ENCODE measurements around the gene FBXO5.

Gene FBXO5

DNA sequence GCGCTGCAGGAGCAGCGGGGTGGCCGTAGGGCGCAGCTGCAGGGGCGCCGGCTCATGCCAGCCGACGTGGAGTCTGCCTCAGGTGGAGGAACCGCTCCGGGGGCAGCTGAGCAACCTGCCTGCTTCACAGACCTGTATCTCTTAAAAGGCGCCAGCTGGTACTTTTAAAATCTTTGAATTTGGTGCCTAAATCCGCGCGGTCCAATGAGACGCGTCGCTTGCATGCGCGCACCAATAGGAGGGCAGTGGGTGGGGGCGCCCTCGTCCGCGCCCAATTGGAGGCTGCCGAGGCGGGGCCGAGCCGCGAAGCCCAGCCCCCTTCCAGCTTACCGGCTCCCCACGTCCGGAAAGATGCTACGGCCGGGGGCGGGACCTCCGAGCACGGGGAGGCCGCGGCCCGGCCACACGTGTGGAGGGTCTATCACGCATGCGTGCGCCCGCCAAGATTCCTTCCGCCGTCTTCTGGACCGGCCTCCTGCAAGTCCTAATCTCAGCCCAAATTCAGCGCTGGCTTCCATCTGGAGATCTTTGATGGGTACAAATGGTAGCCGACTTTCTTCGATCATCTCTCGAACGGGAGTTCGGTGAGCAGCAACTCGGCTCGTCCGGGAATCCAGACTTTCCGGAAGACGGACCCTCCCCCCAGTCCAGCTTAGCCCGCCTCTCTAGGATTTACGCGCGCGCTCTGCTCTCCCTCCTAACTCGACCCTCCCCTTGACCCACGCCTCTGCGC, at the start of gene FBXO5:
FBXO5 (minus strand) TSS at position 138 of the 733 bp plus-strand sequence; CDS start at position 56, 82 bp downstream.
- no peaks in the 10 kb centered on the region for H3K27me3 ChIP-seq (ENCODE audit: insufficient read depth, low read length)
- H3K4me1 ChIP-seq (ENCODE audit: insufficient read depth, low read length): peaks cover 39% of the 10 kb centered on the region
- H3K9me3 ChIP-seq (ENCODE audit: low read length): no peaks in the 10 kb centered on the region
- H3K36me3 ChIP-seq (ENCODE audit: insufficient read depth, low read length): peaks cover 15% of the 10 kb centered on the region
- H2AFZ ChIP-seq (ENCODE audit: low read depth, low read length): peak within 1 kb of the TSS; percentile 57
- peak within 1 kb of the TSS; percentile 84 for H3K4me3 ChIP-seq (ENCODE audit: low read length)

GRCh38 chr6:153032255-153032882, 49.5 kb upstream of the FBXO5 start:
- H3K4me1 ChIP-seq (ENCODE audit: insufficient read depth, low read length): peaks cover 3% of the 10 kb centered on the region
- H3K4me3 ChIP-seq (ENCODE audit: low read length): no peak overlapping the region
- H3K36me3 ChIP-seq (ENCODE audit: insufficient read depth, low read length): no peaks in the 10 kb centered on the region
- no peak overlapping the region for H2AFZ ChIP-seq (ENCODE audit: low read depth, low read length)
- H3K27me3 ChIP-seq (ENCODE audit: insufficient read depth, low read length): no peaks in the 10 kb centered on the region
- no peaks in the 10 kb centered on the region for H3K9me3 ChIP-seq (ENCODE audit: low read length)

GRCh38 chr6:153031335-153031955, 48.6 kb upstream of the FBXO5 start:
- H3K9me3 ChIP-seq (ENCODE audit: low read length): no peaks in the 10 kb centered on the region
- H3K4me1 ChIP-seq (ENCODE audit: insufficient read depth, low read length): peaks cover 3% of the 10 kb centered on the region
- no peaks in the 10 kb centered on the region for H3K27me3 ChIP-seq (ENCODE audit: insufficient read depth, low read length)
- no peak overlapping the region for H3K4me3 ChIP-seq (ENCODE audit: low read length)
- H2AFZ ChIP-seq (ENCODE audit: low read depth, low read length): no peak overlapping the region
- H3K36me3 ChIP-seq (ENCODE audit: insufficient read depth, low read length): no peaks in the 10 kb centered on the region

DNA sequence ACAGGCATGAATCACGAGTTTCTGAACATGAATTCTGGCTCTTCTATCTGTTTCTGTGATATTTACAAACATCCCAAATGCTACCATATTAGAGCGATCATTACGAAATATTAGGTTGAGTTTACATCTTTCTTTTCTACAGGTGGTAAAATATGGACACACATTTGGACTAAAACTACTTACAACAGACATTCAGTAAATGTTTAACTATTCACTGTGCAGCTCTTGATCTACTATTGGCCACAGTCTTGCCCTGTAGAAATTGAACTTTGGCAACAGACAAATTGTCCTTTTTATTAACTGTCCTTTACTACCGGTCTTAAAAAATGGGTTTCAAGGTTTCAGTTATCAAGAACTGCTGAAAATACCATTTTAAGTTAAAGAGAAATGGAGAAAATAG, 46.1 kb upstream of the FBXO5 start:
- Histone ChIP-seq H3K4me1 (ENCODE audit: insufficient read depth, low read length) (peaks cover 3% of the 10 kb centered on the region), H3K27me3 (ENCODE audit: insufficient read depth, low read length) (no peaks in the 10 kb centered on the region), H3K36me3 (ENCODE audit: insufficient read depth, low read length) (no peaks in the 10 kb centered on the region), H3K9me3 (ENCODE audit: low read length) (no peaks in the 10 kb centered on the region), H3K4me3 (ENCODE audit: low read length) (no peak overlapping the region), H2AFZ (ENCODE audit: low read depth, low read length) (no peak overlapping the region)

DNA sequence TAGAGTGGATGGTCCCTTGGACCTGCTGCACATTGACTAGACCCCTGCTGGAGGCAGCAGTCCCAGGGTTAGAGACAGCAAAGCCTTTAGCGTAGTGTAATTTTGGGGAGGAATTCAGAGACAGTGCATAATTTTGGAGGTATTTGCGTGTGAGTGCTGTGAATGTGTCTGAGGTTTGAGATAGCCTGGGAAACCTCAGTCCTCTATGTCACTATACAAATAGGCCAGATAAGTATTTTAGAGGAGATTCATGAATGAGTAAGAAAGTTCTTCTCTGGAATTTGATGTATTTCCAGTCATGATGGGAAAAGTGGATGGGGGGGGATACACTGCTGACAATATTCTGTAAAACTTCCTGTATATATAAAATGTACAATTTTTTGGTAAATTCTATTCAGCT, 45.4 kb upstream of the FBXO5 start:
- peaks cover 2% of the 10 kb centered on the region for H3K36me3 ChIP-seq (ENCODE audit: insufficient read depth, low read length)
- peaks cover 3% of the 10 kb centered on the region for H3K4me1 ChIP-seq (ENCODE audit: insufficient read depth, low read length)
- H3K9me3 ChIP-seq (ENCODE audit: low read length): no peaks in the 10 kb centered on the region
- no peak overlapping the region for H3K4me3 ChIP-seq (ENCODE audit: low read length)
- H2AFZ ChIP-seq (ENCODE audit: low read depth, low read length): no peak overlapping the region
- no peaks in the 10 kb centered on the region for H3K27me3 ChIP-seq (ENCODE audit: insufficient read depth, low read length)

DNA sequence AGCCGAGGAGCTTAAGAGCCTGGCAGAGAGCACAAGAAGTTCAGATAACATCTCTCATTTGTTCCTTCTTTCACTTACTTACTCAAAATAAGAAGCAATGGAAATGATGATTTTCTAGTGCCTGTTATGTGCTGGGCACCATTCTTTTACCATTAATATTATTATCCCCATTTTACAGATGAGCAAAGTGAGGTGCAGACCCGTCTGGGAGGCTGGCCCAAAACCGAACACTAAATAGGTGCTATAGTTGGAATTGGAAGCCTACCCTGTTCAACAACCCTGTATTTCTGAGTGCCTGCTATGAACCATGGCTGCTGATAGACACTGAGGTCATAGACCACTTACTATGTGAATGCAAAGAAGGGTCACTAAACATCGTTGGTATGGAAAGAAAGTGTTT, 44.6 kb upstream of the FBXO5 start:
- no peaks in the 10 kb centered on the region for H3K9me3 ChIP-seq (ENCODE audit: low read length)
- peaks cover 2% of the 10 kb centered on the region for H3K36me3 ChIP-seq (ENCODE audit: insufficient read depth, low read length)
- no peak overlapping the region for H2AFZ ChIP-seq (ENCODE audit: low read depth, low read length)
- H3K4me3 ChIP-seq (ENCODE audit: low read length): no peak overlapping the region
- no peaks in the 10 kb centered on the region for H3K27me3 ChIP-seq (ENCODE audit: insufficient read depth, low read length)
- H3K4me1 ChIP-seq (ENCODE audit: insufficient read depth, low read length): peaks cover 3% of the 10 kb centered on the region

- no peaks in the 10 kb centered on the region for H3K27me3 ChIP-seq (ENCODE audit: insufficient read depth, low read length)
- H2AFZ ChIP-seq (ENCODE audit: low read depth, low read length): no peak overlapping the region
- H3K4me1 ChIP-seq (ENCODE audit: insufficient read depth, low read length): no peaks in the 10 kb centered on the region
- H3K9me3 ChIP-seq (ENCODE audit: low read length): no peaks in the 10 kb centered on the region
- peaks cover 2% of the 10 kb centered on the region for H3K36me3 ChIP-seq (ENCODE audit: insufficient read depth, low read length)
- H3K4me3 ChIP-seq (ENCODE audit: low read length): no peak overlapping the region
These were observed 41.8 kb upstream of the FBXO5 start for GRCh38 chr6:153024709-153025017.

DNA sequence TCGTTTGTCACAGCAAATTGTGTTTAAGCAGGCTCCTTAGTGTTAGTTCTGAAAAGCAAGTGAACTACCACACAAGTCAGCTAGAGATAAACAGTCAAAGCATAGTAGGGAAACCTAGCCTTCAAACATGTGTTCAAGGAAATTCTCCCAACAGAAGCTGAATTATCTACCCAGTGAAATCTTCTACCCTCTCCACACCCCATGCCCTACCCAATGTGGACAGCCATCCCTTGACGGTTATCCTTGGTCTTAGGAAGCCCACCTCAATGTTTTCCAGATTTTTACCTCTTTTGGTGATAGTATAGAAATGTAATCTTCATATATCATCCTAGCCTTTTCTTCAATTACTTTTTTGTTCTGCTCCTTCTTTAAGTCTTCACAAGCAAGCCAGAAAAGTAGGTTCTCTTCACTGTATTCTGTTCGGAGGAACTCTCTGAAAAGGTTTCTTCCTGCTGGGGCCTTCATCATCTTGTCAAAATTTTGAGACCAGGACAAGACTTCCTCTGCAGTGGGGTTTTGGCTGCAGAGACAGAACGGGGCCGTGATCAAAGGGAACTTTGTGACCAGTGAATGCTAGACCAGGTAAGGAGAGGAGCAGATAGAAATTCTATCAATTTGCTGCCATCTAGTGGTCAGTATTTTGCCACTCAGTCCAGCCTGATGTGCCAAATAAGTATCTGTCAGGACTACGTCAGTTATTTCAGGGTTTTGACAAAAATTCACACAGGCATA, 41.3 kb upstream of the FBXO5 start:
- H2AFZ ChIP-seq (ENCODE audit: low read depth, low read length): no peak overlapping the region
- peaks cover 2% of the 10 kb centered on the region for H3K36me3 ChIP-seq (ENCODE audit: insufficient read depth, low read length)
- H3K4me1 ChIP-seq (ENCODE audit: insufficient read depth, low read length): no peaks in the 10 kb centered on the region
- H3K27me3 ChIP-seq (ENCODE audit: insufficient read depth, low read length): no peaks in the 10 kb centered on the region
- H3K4me3 ChIP-seq (ENCODE audit: low read length): no peak overlapping the region
- H3K9me3 ChIP-seq (ENCODE audit: low read length): no peaks in the 10 kb centered on the region

DNA sequence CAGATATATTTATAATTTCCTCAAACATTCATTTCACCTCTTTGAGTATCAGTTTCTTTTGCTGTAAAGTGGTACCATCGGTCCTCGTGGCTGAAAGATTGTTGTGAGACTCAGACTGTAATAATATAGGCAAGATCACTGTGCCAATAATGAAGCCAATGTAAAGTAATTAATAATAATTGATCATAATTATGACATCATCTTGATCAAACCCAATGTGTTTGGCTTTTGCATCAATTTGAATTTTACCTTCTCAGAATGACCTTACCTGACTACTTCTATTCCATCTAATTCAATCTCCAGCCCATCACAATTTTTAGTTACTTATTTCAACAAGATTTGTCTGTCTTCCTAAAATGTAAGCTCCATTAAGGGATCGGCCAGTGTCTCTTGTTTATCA, 35.5 kb upstream of the FBXO5 start:
- Histone ChIP-seq H3K4me3 (ENCODE audit: low read length) (no peak overlapping the region), H2AFZ (ENCODE audit: low read depth, low read length) (no peak overlapping the region), H3K36me3 (ENCODE audit: insufficient read depth, low read length) (no peaks in the 10 kb centered on the region), H3K4me1 (ENCODE audit: insufficient read depth, low read length) (no peaks in the 10 kb centered on the region), H3K27me3 (ENCODE audit: insufficient read depth, low read length) (no peaks in the 10 kb centered on the region), H3K9me3 (ENCODE audit: low read length) (no peaks in the 10 kb centered on the region)

DNA sequence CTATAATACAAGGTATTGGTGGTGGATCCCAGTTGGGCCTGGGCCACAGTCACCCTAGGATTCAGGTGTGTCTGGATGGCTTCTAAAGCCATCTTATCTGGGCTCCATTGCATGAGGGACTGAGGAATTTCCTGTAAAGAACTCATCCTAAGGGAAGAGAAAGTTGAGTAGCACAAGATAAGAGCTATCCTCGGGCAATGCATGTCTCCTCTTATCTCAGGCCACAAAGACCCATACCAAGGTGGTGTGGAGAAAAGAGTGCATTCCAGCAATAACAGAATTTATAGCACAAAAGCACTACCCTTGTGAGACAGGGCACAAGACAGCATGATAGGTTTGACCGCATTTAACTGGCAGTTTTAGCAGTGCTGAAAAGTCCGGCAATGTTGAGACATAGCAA, 34.0 kb upstream of the FBXO5 start:
- H2AFZ ChIP-seq (ENCODE audit: low read depth, low read length): no peak overlapping the region
- H3K4me1 ChIP-seq (ENCODE audit: insufficient read depth, low read length): no peaks in the 10 kb centered on the region
- no peaks in the 10 kb centered on the region for H3K27me3 ChIP-seq (ENCODE audit: insufficient read depth, low read length)
- no peaks in the 10 kb centered on the region for H3K36me3 ChIP-seq (ENCODE audit: insufficient read depth, low read length)
- H3K4me3 ChIP-seq (ENCODE audit: low read length): no peak overlapping the region
- H3K9me3 ChIP-seq (ENCODE audit: low read length): no peaks in the 10 kb centered on the region

GRCh38 chr6:153015094-153015640, 32.3 kb upstream of the FBXO5 start:
- H3K4me1 ChIP-seq (ENCODE audit: insufficient read depth, low read length): no peaks in the 10 kb centered on the region
- H3K27me3 ChIP-seq (ENCODE audit: insufficient read depth, low read length): no peaks in the 10 kb centered on the region
- no peak overlapping the region for H3K4me3 ChIP-seq (ENCODE audit: low read length)
- no peaks in the 10 kb centered on the region for H3K9me3 ChIP-seq (ENCODE audit: low read length)
- H2AFZ ChIP-seq (ENCODE audit: low read depth, low read length): no peak overlapping the region
- H3K36me3 ChIP-seq (ENCODE audit: insufficient read depth, low read length): no peaks in the 10 kb centered on the region

GRCh38 chr6:153013438-153013837, 30.6 kb upstream of the FBXO5 start:
- H3K36me3 ChIP-seq (ENCODE audit: insufficient read depth, low read length): no peaks in the 10 kb centered on the region

GRCh38 chr6:153012856-153013255, 30.0 kb upstream of the FBXO5 start:
- H3K9me3 ChIP-seq (ENCODE audit: low read length): no peaks in the 10 kb centered on the region
- no peak overlapping the region for H2AFZ ChIP-seq (ENCODE audit: low read depth, low read length)

More at GRCh38 chr6:153013438-153013837, 30.6 kb upstream of the FBXO5 start:
- Histone ChIP-seq H2AFZ (ENCODE audit: low read depth, low read length) (no peak overlapping the region), H3K4me3 (ENCODE audit: low read length) (no peak overlapping the region), H3K4me1 (ENCODE audit: insufficient read depth, low read length) (no peaks in the 10 kb centered on the region), H3K9me3 (ENCODE audit: low read length) (no peaks in the 10 kb centered on the region), H3K27me3 (ENCODE audit: insufficient read depth, low read length) (no peaks in the 10 kb centered on the region)

More at GRCh38 chr6:153012856-153013255, 30.0 kb upstream of the FBXO5 start:
- no peaks in the 10 kb centered on the region for H3K27me3 ChIP-seq (ENCODE audit: insufficient read depth, low read length)
- H3K36me3 ChIP-seq (ENCODE audit: insufficient read depth, low read length): no peaks in the 10 kb centered on the region
- H3K4me3 ChIP-seq (ENCODE audit: low read length): no peak overlapping the region
- H3K4me1 ChIP-seq (ENCODE audit: insufficient read depth, low read length): no peaks in the 10 kb centered on the region
